Progenitor cell of endocrine pancreas (in vitro differentiated cells): Measurements from ENCODE around the gene PLEKHA3. TPM values are rescaled to one million over a fixed set of nuclear protein-coding genes. Genes with fewer than 3 reads are reported as not detected.
A peak's percentile ranks its signal among the peaks of the same experiment; 100 is the strongest.

Experiments used
- DNase-seq: peaks from one replicate; pipeline ENCODE4 v3.0.0; 2021; ENCODE audit warnings: low spot score; ENCODE audit not compliant: unreplicated experiment
- H3K27ac Mint-ChIP-seq: 2 replicates; pipeline ENCODE4 v1.8.0; 2021; ENCODE audit warnings: mild to moderate bottlenecking, moderate library complexity, mixed read lengths
- H3K27me3 Mint-ChIP-seq: 2 replicates; pipeline ENCODE4 v1.8.0; 2021; ENCODE audit warnings: mixed read lengths
- H3K36me3 Mint-ChIP-seq: 2 replicates; pipeline ENCODE4 v1.8.0; 2022; ENCODE audit warnings: mixed read lengths; ENCODE audit not compliant: insufficient read depth
- H3K4me1 Mint-ChIP-seq: 2 replicates; pipeline ENCODE4 v1.8.0; 2021; ENCODE audit warnings: low read depth, mixed read lengths
- H3K4me3 Mint-ChIP-seq: 2 replicates; pipeline ENCODE4 v1.8.0; 2021; ENCODE audit warnings: low read depth, mild to moderate bottlenecking, moderate library complexity, mixed read lengths
- H3K9me3 Mint-ChIP-seq: 2 replicates; pipeline ENCODE4 v1.8.0; 2021; ENCODE audit warnings: low read depth, mixed read lengths
- total RNA-seq: library from RNA; stranded (reverse); gene quantifications from 2 replicates; pipeline ENCODE4 v1.2.1, GENCODE V29; 2021
- TF ChIP-seq, protein P1 (sequence below): fragments of 200-600 bp; sonication (generic); IDR thresholded peaks from one replicate; pipeline ENCODE4 v1.5.0; 2021; ENCODE audit warnings: antibody characterized with exemption, mild to moderate bottlenecking; ENCODE audit not compliant: unreplicated experiment

Gene PLEKHA3
- total RNA-seq, 1 donor from 2014 or later: 31.0 TPM

DNA sequence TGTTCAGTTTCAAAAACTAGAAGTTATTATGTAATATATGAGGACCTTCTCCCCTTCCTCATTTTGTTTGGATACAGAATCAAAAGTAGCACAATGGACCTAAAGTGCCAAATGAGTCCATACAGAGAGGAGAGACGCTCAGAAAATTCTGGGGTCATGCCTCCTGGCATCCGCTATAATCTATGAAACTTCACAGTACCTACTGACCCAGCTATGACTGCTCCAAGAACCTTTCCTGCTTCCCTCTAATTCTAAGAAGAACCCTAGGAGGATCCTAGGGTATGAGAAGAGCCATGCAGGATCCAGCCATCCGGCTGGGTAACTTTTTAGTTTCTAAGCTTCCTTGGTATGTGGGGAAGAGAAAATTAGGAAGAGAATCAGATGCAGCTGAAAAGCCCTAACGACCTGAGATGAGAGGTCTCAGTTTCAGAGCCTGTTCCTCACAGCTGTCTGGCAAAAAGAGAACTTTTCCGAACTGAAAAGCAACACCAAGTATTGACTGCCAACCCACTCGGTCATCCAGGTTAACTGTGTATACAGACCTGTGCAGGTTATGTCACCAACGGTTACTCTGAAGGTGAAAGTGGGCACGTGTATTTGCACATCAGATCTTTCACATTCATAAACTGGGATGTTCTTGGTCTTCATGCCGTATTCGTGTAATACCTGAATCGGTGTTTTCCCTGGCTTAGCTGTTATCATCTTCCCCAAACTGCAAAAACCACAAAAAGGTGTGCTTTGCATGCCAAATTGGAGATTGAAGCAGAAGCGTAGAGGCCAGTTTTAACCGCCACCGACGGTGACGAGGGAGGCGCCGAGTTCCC lies 30.3 kb upstream of the PLEKHA3 start:
- no peak for DNase-seq
- H3K27ac Mint-ChIP-seq: peak overlapping the region; percentile 95
- TF ChIP-seq, protein P1, sequence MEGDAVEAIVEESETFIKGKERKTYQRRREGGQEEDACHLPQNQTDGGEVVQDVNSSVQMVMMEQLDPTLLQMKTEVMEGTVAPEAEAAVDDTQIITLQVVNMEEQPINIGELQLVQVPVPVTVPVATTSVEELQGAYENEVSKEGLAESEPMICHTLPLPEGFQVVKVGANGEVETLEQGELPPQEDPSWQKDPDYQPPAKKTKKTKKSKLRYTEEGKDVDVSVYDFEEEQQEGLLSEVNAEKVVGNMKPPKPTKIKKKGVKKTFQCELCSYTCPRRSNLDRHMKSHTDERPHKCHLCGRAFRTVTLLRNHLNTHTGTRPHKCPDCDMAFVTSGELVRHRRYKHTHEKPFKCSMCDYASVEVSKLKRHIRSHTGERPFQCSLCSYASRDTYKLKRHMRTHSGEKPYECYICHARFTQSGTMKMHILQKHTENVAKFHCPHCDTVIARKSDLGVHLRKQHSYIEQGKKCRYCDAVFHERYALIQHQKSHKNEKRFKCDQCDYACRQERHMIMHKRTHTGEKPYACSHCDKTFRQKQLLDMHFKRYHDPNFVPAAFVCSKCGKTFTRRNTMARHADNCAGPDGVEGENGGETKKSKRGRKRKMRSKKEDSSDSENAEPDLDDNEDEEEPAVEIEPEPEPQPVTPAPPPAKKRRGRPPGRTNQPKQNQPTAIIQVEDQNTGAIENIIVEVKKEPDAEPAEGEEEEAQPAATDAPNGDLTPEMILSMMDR: no peak
- H3K4me1 Mint-ChIP-seq: peaks cover 20% of the 10 kb centered on the region
- H3K9me3 Mint-ChIP-seq: no peaks in the 10 kb centered on the region
- H3K4me3 Mint-ChIP-seq: peak overlapping the region; percentile 84
- no peaks in the 10 kb centered on the region for H3K27me3 Mint-ChIP-seq
- H3K36me3 Mint-ChIP-seq: peaks cover 20% of the 10 kb centered on the region

GRCh38 chr2:178450524-178450773 lies 29.8 kb upstream of the PLEKHA3 start:
- TF ChIP-seq, protein P1: no peak
- H3K27me3 Mint-ChIP-seq: no peaks in the 10 kb centered on the region
- peaks cover 19% of the 10 kb centered on the region for H3K36me3 Mint-ChIP-seq
- peaks cover 20% of the 10 kb centered on the region for H3K4me1 Mint-ChIP-seq
- no peaks in the 10 kb centered on the region for H3K9me3 Mint-ChIP-seq
- peak overlapping the region; percentile 95 for H3K27ac Mint-ChIP-seq
- no peak for DNase-seq
- H3K4me3 Mint-ChIP-seq: peak overlapping the region; percentile 84

- peak; percentile 99 for DNase-seq
- TF ChIP-seq, protein P1: no peak
- Mint-ChIP-seq H3K27ac (peak within 1 kb of the TSS; percentile 100), H3K4me3 (peak within 1 kb of the TSS; percentile 88), H3K4me1 (peaks cover 20% of the 10 kb centered on the region), H3K9me3 (no peaks in the 10 kb centered on the region), H3K27me3 (no peaks in the 10 kb centered on the region), H3K36me3 (peaks cover 19% of the 10 kb centered on the region)
Measured at GRCh38 chr2:178450774-178451525, 29.3 kb upstream of the PLEKHA3 start, which contains the start of the genes PJVK and PRKRA. PJVK (plus strand) TSS chr2:178451378; CDS start chr2:178453410, 2,032 bp downstream. PRKRA (minus strand) TSS chr2:178451175; CDS start chr2:178451030, 145 bp downstream.

DNA sequence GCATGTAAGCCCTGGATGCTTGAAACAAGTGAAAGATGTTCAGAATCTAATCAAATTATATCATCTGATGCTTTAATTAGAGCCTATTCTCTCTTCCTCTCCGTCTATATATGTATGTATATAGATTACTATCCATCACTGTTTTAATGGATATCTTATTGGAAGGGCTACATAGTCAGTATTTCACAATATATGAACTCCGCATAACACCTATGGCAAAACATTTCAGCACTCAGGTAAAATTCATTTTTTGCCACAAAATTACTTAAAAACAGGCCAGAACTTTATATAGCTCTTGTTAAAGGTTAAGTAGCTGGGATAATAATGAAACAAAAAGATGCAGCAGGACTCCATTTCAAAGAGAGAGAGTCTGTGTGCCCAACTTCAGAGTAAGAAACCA lies 27.9 kb upstream of the PLEKHA3 start:
- no peak for DNase-seq
- peak overlapping the region; percentile 100 for H3K27ac Mint-ChIP-seq

DNA sequence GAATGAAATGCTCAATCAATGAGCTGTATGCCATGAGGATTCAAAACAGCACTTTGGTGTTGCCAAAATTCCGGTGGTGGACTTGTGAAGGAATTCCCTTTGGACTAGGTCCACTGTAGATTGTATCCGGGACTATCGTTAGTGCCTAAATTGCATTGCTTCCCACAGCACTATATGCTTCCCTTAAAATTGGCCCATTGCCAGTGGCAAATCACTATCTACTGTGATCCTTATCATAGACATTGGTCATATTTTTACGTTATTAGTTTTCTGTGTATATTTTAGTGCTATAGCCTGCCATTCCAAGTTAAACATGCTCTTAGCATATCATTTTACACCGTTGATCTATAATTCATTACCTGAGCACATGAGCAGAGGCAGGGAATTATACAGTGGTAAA lies 27.4 kb upstream of the PLEKHA3 start:
- Mint-ChIP-seq H3K4me1 (peaks cover 20% of the 10 kb centered on the region), H3K36me3 (peaks cover 9% of the 10 kb centered on the region), H3K4me3 (no peak overlapping the region), H3K9me3 (no peaks in the 10 kb centered on the region), H3K27ac (no peak overlapping the region), H3K27me3 (no peaks in the 10 kb centered on the region)
- TF ChIP-seq, protein P1: no peak
- DNase-seq: no peak

More for the DNA sequence above, 27.9 kb upstream of the PLEKHA3 start:
- Mint-ChIP-seq H3K4me3 (peak overlapping the region; percentile 88), H3K36me3 (peaks cover 12% of the 10 kb centered on the region), H3K9me3 (no peaks in the 10 kb centered on the region), H3K4me1 (peaks cover 20% of the 10 kb centered on the region), H3K27me3 (no peaks in the 10 kb centered on the region)
- TF ChIP-seq, protein P1: no peak
